ENCODE data around the gene DOP1A. TPM values are rescaled to one million over a fixed set of nuclear protein-coding genes. Genes with fewer than 3 reads are reported as not detected.

DOP1A gene
- total RNA-seq, 4 donors from 2014 or later: 32.8 to 48.1 (median 36.0) TPM

GRCh38 chr6:83042467-83043053, 24.9 kb upstream of the DOP1A start:
- H3K36me3 ChIP-seq: no peaks in the 10 kb centered on the region
- H3K4me3 ChIP-seq: peak overlapping the region in 1 of 2 donors; percentile 12
- H3K9me3 ChIP-seq: no peaks in the 10 kb centered on the region
- WGBS, 2 donors (ENCODE audit: low coverage in 1 of 2): 55 to 56% methylated on average over 3 to 4 of the region's 4 CpGs
- H3K27me3 ChIP-seq: no peaks in the 10 kb centered on the region
- H3K27ac ChIP-seq: peak overlapping the region in 2 of 4 donors; percentile 1 to 39
- no peak for ATAC-seq
- peaks cover 0 to 2% (median 0%) of the 10 kb centered on the region in 3 donors for H3K4me1 ChIP-seq
- TF ChIP-seq POLR2A (IDR thresholded peaks at IDR 0.05): no peak
- no peak for TF ChIP-seq POLR2AphosphoS5 (IDR thresholded peaks at IDR 0.05)
- TF ChIP-seq, protein P1, sequence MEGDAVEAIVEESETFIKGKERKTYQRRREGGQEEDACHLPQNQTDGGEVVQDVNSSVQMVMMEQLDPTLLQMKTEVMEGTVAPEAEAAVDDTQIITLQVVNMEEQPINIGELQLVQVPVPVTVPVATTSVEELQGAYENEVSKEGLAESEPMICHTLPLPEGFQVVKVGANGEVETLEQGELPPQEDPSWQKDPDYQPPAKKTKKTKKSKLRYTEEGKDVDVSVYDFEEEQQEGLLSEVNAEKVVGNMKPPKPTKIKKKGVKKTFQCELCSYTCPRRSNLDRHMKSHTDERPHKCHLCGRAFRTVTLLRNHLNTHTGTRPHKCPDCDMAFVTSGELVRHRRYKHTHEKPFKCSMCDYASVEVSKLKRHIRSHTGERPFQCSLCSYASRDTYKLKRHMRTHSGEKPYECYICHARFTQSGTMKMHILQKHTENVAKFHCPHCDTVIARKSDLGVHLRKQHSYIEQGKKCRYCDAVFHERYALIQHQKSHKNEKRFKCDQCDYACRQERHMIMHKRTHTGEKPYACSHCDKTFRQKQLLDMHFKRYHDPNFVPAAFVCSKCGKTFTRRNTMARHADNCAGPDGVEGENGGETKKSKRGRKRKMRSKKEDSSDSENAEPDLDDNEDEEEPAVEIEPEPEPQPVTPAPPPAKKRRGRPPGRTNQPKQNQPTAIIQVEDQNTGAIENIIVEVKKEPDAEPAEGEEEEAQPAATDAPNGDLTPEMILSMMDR (IDR thresholded peaks at IDR 0.05): no peak
- TF ChIP-seq EP300 (IDR thresholded peaks at IDR 0.05): no peak

- no peak for ATAC-seq
- H3K36me3 ChIP-seq: no peaks in the 10 kb centered on the region
- WGBS, 2 donors (ENCODE audit: low coverage in 1 of 2): 73 to 92% methylated on average over 6 of the region's 6 CpGs
- TF ChIP-seq EP300 (IDR thresholded peaks at IDR 0.05) (no peak), POLR2AphosphoS5 (IDR thresholded peaks at IDR 0.05) (no peak), POLR2A (IDR thresholded peaks at IDR 0.05) (no peak)
- TF ChIP-seq, protein P1 (IDR thresholded peaks at IDR 0.05): no peak
- H3K4me3 ChIP-seq: no peak overlapping the region
- H3K27me3 ChIP-seq: no peaks in the 10 kb centered on the region
- H3K9me3 ChIP-seq: no peaks in the 10 kb centered on the region
- H3K4me1 ChIP-seq: peaks cover 0 to 2% (median 0%) of the 10 kb centered on the region in 3 donors
- H3K27ac ChIP-seq: no peak overlapping the region
Measured at GRCh38 chr6:83044091-83044768, 23.2 kb upstream of the DOP1A start.

- Histone ChIP-seq H3K27ac (no peak overlapping the region), H3K36me3 (peaks cover 0 to under 1% of the 10 kb centered on the region in 2 donors), H3K4me1 (peaks cover 0 to 12% (median 0%) of the 10 kb centered on the region in 3 donors), H3K9me3 (no peaks in the 10 kb centered on the region), H3K27me3 (no peaks in the 10 kb centered on the region), H3K4me3 (no peak overlapping the region)
- TF ChIP-seq EP300 (IDR thresholded peaks at IDR 0.05) (no peak), POLR2A (IDR thresholded peaks at IDR 0.05) (no peak), POLR2AphosphoS5 (IDR thresholded peaks at IDR 0.05) (no peak)
- TF ChIP-seq, protein P1 (IDR thresholded peaks at IDR 0.05): no peak
- ATAC-seq: no peak
- 88 to 95% methylated on average over 3 to 4 of the region's 7 CpGs for WGBS, 2 donors (ENCODE audit: low coverage in 1 of 2)
Measured at GRCh38 chr6:83047065-83047754, 20.3 kb upstream of the DOP1A start.

GRCh38 chr6:83051377-83052172, 15.9 kb upstream of the DOP1A start:
- Histone ChIP-seq H3K9me3 (no peaks in the 10 kb centered on the region), H3K36me3 (peaks cover 0 to 10% of the 10 kb centered on the region in 2 donors), H3K27ac (no peak overlapping the region), H3K4me1 (peaks cover 0 to 42% (median 0%) of the 10 kb centered on the region in 3 donors), H3K27me3 (no peaks in the 10 kb centered on the region), H3K4me3 (no peak overlapping the region)
- TF ChIP-seq POLR2AphosphoS5 (IDR thresholded peaks at IDR 0.05) (no peak), EP300 (IDR thresholded peaks at IDR 0.05) (no peak), POLR2A (IDR thresholded peaks at IDR 0.05) (no peak)
- TF ChIP-seq, protein P1 (IDR thresholded peaks at IDR 0.05): no peak
- WGBS, 2 donors (ENCODE audit: low coverage in 1 of 2): 56 to 59% methylated on average over 5 of the region's 5 CpGs
- ATAC-seq: no peak

Measured in gastroesophageal sphincter (tissue), 4 donors.